SK-N-SH treated with all-trans-retinoic acid at 6 μM for 48 hours (cell line): Measurements from ENCODE around the gene TNS3.

Experiments used
- ATAC-seq: fragments of 200-7000 bp; cut with Tn5 transposase; 3 replicates; pipeline ENCODE4 v1.9.1; 2020; ENCODE audit warnings: mild to moderate bottlenecking, moderate library complexity
- ARNTL ChIP-seq: fragments of 450-650 bp; formaldehyde crosslinking; IDR thresholded peaks from 2 replicates; pipeline ENCODE4 v1.5.0; 2020; ENCODE audit warnings: low read depth, mild to moderate bottlenecking, moderate library complexity, borderline replicate concordance
- BACH2 ChIP-seq: fragments of 250-450 bp; sonication (Bioruptor Pico); IDR thresholded peaks from 2 replicates; pipeline ENCODE4 v1.9.0; 2021; ENCODE audit warnings: mild to moderate bottlenecking, borderline replicate concordance
- CREB5 ChIP-seq: fragments of 250-450 bp; sonication (Bioruptor Pico); IDR thresholded peaks from 2 replicates; pipeline ENCODE4 v1.5.1; 2020; ENCODE audit warnings: low read depth, mild to moderate bottlenecking, moderate library complexity
- CSRNP3 ChIP-seq: fragments of 250-450 bp; sonication (Bioruptor Pico); IDR thresholded peaks from 2 replicates; pipeline ENCODE4 v1.5.1; 2021; ENCODE audit warnings: mild to moderate bottlenecking, moderate library complexity
- GLIS3 ChIP-seq: fragments of 250-450 bp; sonication (Bioruptor Pico); IDR thresholded peaks from 2 replicates; pipeline ENCODE4 v1.5.0; 2020; ENCODE audit warnings: mild to moderate bottlenecking, moderate library complexity
- ISL1 ChIP-seq: fragments of 250-450 bp; sonication (Bioruptor Pico); IDR thresholded peaks from 2 replicates; pipeline ENCODE4 v2.1.2; 2022; ENCODE audit warnings: mild to moderate bottlenecking, moderate library complexity
- OSR1 ChIP-seq: fragments of 250-450 bp; sonication (Bioruptor Pico); IDR thresholded peaks from 2 replicates; pipeline ENCODE4 v1.8.0; 2022; ENCODE audit warnings: moderate library complexity, mild to moderate bottlenecking, inconsistent platforms
- PATZ1 ChIP-seq: fragments of 250-450 bp; sonication (Bioruptor Pico); IDR thresholded peaks from 2 replicates; pipeline ENCODE4 v1.8.0; 2020; ENCODE audit warnings: mild to moderate bottlenecking, moderate library complexity, borderline replicate concordance
- POU6F1 ChIP-seq: fragments of 250-450 bp; sonication (Bioruptor Pico); IDR thresholded peaks from 2 replicates; pipeline ENCODE4 v1.8.0; 2021; ENCODE audit warnings: low read depth, mild to moderate bottlenecking, moderate library complexity, borderline replicate concordance
- PPARA ChIP-seq: fragments of 250-450 bp; sonication (Bioruptor Pico); IDR thresholded peaks from 2 replicates; pipeline ENCODE4 v1.5.0; 2020; ENCODE audit warnings: mild to moderate bottlenecking, borderline replicate concordance
- RARB ChIP-seq: fragments of 250-450 bp; sonication (Bioruptor Pico); IDR thresholded peaks from 2 replicates; pipeline ENCODE4 v1.8.0; 2021; ENCODE audit warnings: mild to moderate bottlenecking, moderate library complexity
- SNAI2 ChIP-seq: fragments of 250-450 bp; sonication (Bioruptor Pico); IDR thresholded peaks from 2 replicates; pipeline ENCODE4 v1.5.0; 2020; ENCODE audit warnings: mild to moderate bottlenecking, moderate library complexity
- TCF4 ChIP-seq: fragments of 250-450 bp; sonication (Bioruptor Pico); IDR thresholded peaks from 2 replicates; pipeline ENCODE4 v1.8.0; 2021; ENCODE audit warnings: mild to moderate bottlenecking, moderate library complexity, borderline replicate concordance
- TOX ChIP-seq: fragments of 250-450 bp; sonication (Bioruptor Pico); IDR thresholded peaks from 2 replicates; pipeline ENCODE4 v1.8.0; 2021; ENCODE audit warnings: mild to moderate bottlenecking, moderate library complexity, borderline replicate concordance
- TSHZ2 ChIP-seq: fragments of 250-450 bp; sonication (Bioruptor Pico); IDR thresholded peaks from 2 replicates; pipeline ENCODE4 v1.5.0; 2020; ENCODE audit warnings: mild to moderate bottlenecking, moderate library complexity
- ZC3H10 ChIP-seq: fragments of 250-450 bp; sonication (Bioruptor Pico); IDR thresholded peaks from 2 replicates; pipeline ENCODE4 v1.5.1; 2021; ENCODE audit warnings: mild to moderate bottlenecking, moderate library complexity
- ZFP3 ChIP-seq: fragments of 250-450 bp; sonication (Bioruptor Pico); IDR thresholded peaks from 2 replicates; pipeline ENCODE4 v1.5.0; 2020; ENCODE audit warnings: mild to moderate bottlenecking, moderate library complexity
- ZFP30 ChIP-seq: fragments of 450-650 bp; formaldehyde crosslinking; IDR thresholded peaks from 2 replicates; pipeline ENCODE4 v1.5.0; 2022; ENCODE audit warnings: mild to moderate bottlenecking, moderate library complexity
- ZNF565 ChIP-seq: fragments of 450-650 bp; formaldehyde crosslinking; conservative IDR thresholded peaks from 2 replicates; pipeline ENCODE4 v1.5.0; 2020; ENCODE audit warnings: low read depth, mild to moderate bottlenecking, moderate library complexity
- ZNF70 ChIP-seq: fragments of 450-650 bp; formaldehyde crosslinking; IDR thresholded peaks from 2 replicates; pipeline ENCODE4 v1.5.0; 2020; ENCODE audit warnings: mild to moderate bottlenecking, moderate library complexity

TNS3 gene

GRCh38 chr7:47510192-47510591, 71.7 kb downstream of the TNS3 start:
- TF ChIP-seq ZFP30 (CRISPR knock-in tag) (no peak), TCF4 (CRISPR knock-in tag) (no peak), ZFP3 (no peak), PATZ1 (CRISPR knock-in tag) (no peak), PPARA (CRISPR knock-in tag) (no peak), ZNF565 (CRISPR knock-in tag) (no peak)
- TF ChIP-seq, all 23 proteins: peak for 0
- ATAC-seq, result no peak

- no peak for TF ChIP-seq OSR1
- ATAC-seq, result no peak
These were observed 72.3 kb downstream of the TNS3 start for GRCh38 chr7:47509571-47509970.

- ATAC-seq, result 0 out of 3 replicates have a peak, but pooled peaks have one; percentile 9
- TF ChIP-seq SNAI2 (no peak), PATZ1 (CRISPR knock-in tag) (peak; percentile 64; the same call in 1 of the 2 replicates), GLIS3 (CRISPR knock-in tag) (no peak), ZC3H10 (CRISPR knock-in tag) (no peak), ISL1 (CRISPR knock-in tag) (0 out of 2 replicates have a peak, but pooled peaks have one; percentile 6), PPARA (CRISPR knock-in tag) (no peak), ZFP3 (no peak), ZNF565 (CRISPR knock-in tag) (peak; percentile 91), ARNTL (CRISPR knock-in tag) (no peak), CSRNP3 (CRISPR knock-in tag) (no peak), OSR1 (no peak), TCF4 (CRISPR knock-in tag) (no peak), RARB (CRISPR knock-in tag) (no peak), ZFP30 (CRISPR knock-in tag) (no peak), BACH2 (CRISPR knock-in tag) (no peak), TSHZ2 (CRISPR knock-in tag) (no peak)
These were observed 73.2 kb downstream of the TNS3 start for GRCh38 chr7:47508389-47509380.

- no peak for ATAC-seq
- TF ChIP-seq ZNF70 (CRISPR knock-in tag), result no peak
- TF ChIP-seq CREB5 (CRISPR knock-in tag), result no peak
- no peak for TF ChIP-seq TOX
- no peak for TF ChIP-seq TSHZ2 (CRISPR knock-in tag)
- no peak for TF ChIP-seq POU6F1 (CRISPR knock-in tag)
These were observed 74.4 kb downstream of the TNS3 start for GRCh38 chr7:47507522-47507921.
